Measurements from ENCODE around the gene ZNF804B. TPM values are rescaled to one million over a fixed set of nuclear protein-coding genes. Genes with fewer than 3 reads are reported as not detected.

Gene ZNF804B
- total and polyA plus RNA-seq, 12 donors: 0.07 TPM; not detected in 11

- Histone ChIP-seq H3K9me3 (no peaks in the 10 kb centered on the region), H3K4me1 (no peaks in the 10 kb centered on the region), H3K27me3 (no peaks in the 10 kb centered on the region), H3K4me3 (no peak overlapping the region), H3K36me3 (no peaks in the 10 kb centered on the region), H3K27ac (no peak overlapping the region)
- intact Hi-C loops (cut with DNase I): no loop called here
- TF ChIP-seq CTCF (IDR thresholded peaks at IDR 0.05): no peak
- ATAC-seq (no peak), DNase-seq (no peak)
Observed at GRCh38 chr7:89238156-89238555, 478.7 kb downstream of the ZNF804B start.

DNA sequence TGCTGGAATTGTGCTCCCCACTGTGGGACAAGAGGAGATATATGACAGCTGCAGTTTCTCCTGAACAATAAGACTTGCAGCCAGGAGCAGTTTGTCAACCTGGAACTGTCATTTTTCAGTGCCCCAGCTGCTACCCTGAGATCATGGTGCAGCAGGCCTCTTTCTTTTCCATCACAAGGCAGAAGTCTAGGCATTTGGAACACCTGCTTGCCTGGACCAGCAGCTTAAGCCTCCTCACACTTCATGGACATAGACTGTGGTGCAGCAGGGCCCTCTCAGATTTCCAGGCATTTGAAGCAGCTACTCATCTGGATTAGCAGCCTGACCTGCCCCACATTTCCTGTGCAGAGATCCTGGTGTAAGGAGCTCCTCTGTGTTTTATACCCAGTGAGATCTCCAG lies 486.7 kb downstream of the ZNF804B start:
- Histone ChIP-seq H3K36me3 (no peaks in the 10 kb centered on the region), H3K4me3 (no peak overlapping the region), H3K27ac (no peak overlapping the region), H3K9me3 (peaks cover 0 to 37% (median 6%) of the 10 kb centered on the region in 11 donors), H3K27me3 (no peaks in the 10 kb centered on the region), H3K4me1 (no peaks in the 10 kb centered on the region)
- no peak for TF ChIP-seq CTCF (IDR thresholded peaks at IDR 0.05)
- DNase-seq (no peak), ATAC-seq (no peak)
- intact Hi-C loops (cut with DNase I): loop anchor here in 1 of 10 donors (10.0 kb wide), 1 partner anchor 59 kb away; no protein-coding TSS in a partner anchor

GRCh38 chr7:89247207-89247606 lies 487.7 kb downstream of the ZNF804B start:
- intact Hi-C loops (cut with DNase I): loop anchor here in 1 of 10 donors (10.0 kb wide), 1 partner anchor 58 kb away; no protein-coding TSS in a partner anchor
- Histone ChIP-seq H3K27ac (no peak overlapping the region), H3K27me3 (no peaks in the 10 kb centered on the region), H3K4me3 (no peak overlapping the region), H3K4me1 (no peaks in the 10 kb centered on the region), H3K9me3 (peaks cover 0 to 47% (median 6%) of the 10 kb centered on the region in 11 donors), H3K36me3 (no peaks in the 10 kb centered on the region)
- DNase-seq (no peak), ATAC-seq (no peak)
- WGBS, 2 donors: 88 to 89% methylated on average over 3 of the region's 3 CpGs
- TF ChIP-seq CTCF (IDR thresholded peaks at IDR 0.05): no peak

- Histone ChIP-seq H3K27me3 (no peaks in the 10 kb centered on the region), H3K36me3 (no peaks in the 10 kb centered on the region), H3K9me3 (peaks cover 0 to 5% (median 0%) of the 10 kb centered on the region in 11 donors), H3K4me3 (no peak overlapping the region), H3K4me1 (no peaks in the 10 kb centered on the region), H3K27ac (no peak overlapping the region)
- 77 to 87% methylated on average over 2 of the region's 2 CpGs for WGBS, 2 donors
- intact Hi-C loops (cut with DNase I): no loop called here
- ATAC-seq (no peak), DNase-seq (no peak)
- TF ChIP-seq CTCF (IDR thresholded peaks at IDR 0.05): no peak
Observed at GRCh38 chr7:89259085-89259484, 499.6 kb downstream of the ZNF804B start.
